Cerebellar cortex (tissue), 1 donor: Measurements from ENCODE around the gene TRIO.
A peak's percentile ranks its signal among the peaks of the same experiment; 100 is the strongest.

Experiments used
- DNase-seq: peaks from one replicate; pipeline ENCODE4 v3.0.0-alpha.2; 2015; ENCODE audit warnings: low spot score

The TRIO gene

GRCh38 chr5:14266686-14267085 is 123.5 kb downstream of the TRIO start:
- DNase-seq = no peak

DNA sequence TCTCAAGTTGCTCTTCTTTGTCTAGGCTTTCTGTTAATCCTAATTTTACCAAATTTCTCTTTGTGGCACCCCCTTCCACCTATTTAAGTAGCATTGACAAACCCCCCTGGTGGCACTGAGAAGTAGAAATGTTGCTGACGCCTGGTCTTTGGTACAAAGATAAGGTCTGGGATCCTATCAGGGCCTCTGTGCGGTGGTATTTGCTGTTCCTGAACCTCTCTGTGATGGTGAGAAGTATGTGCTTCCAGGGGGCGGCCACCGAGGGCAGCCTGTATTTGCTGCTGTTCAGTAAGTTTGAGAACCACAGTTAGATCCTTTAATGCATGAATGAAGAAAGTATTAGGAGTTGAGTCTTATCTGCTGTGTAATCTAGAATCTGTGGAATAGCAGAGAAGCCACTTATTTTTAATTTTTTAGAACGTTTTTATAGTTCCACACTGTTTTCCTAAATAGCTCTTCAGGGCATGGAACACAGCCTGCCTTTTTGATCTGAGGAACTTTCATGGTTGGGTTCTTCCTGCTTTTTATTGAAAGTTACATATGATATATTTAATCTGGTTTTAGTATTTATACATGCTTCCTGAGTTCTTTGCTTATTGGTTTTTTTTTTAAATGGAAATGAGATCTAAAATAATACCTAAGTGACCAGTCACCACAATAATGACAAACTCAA is 124.2 kb downstream of the TRIO start:
- no peak for DNase-seq

- no peak for DNase-seq
Observed at GRCh38 chr5:14267991-14268708, 125.0 kb downstream of the TRIO start.

GRCh38 chr5:14268738-14269137 is 125.6 kb downstream of the TRIO start:
- peak; percentile 75 for DNase-seq

DNA sequence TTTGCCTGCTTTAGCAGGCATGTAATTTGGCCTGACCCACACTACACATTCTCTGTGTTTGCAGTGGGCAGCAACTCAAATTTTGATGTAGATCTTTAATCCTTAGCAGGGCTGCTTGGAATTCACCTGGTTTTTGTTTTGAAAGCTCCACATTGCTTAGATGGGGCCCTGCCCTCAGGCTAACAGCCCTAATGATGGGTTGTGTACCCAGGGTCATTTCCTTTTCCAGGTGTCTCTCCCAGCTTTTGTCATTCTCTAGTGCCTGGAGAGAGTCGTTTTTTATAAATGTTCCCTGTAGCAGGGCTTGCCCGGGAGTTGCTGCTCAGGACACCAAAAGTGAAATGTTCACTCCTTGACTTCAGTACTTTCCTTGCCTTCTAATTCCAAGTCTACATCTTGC is 126.3 kb downstream of the TRIO start:
- no peak for DNase-seq

GRCh38 chr5:14270209-14270702 is 127.1 kb downstream of the TRIO start:
- DNase-seq = peak; percentile 93

DNA sequence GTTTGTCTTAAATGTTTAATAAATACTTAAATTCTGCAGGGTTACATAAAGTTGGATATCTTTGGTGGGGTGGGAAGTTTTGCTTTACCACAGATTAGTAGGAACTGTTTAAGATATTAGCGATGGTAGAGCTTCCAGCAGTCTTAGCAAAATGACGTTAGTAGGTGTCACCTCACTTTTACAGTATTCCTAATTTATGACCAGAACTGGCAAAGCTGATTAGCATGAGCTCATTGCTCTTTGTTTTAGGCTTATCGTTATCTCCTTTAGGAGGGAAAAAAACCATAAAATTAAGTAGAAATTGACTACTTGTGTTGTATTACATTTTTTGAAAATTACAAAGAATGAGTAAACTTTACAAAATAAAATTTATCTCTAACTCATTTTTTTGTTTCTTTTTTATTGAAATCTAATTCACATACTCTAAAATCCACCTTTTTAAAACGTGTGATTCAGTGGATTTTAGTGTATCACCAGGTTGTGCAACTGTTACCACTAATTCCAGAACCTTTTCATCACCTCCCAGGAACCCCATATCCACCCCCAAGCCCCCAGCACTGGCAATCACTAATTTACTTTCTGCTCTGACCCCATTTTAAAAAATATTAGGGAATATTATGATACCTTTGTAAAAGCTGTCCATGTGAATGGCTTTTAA is 129.5 kb downstream of the TRIO start:
- no peak for DNase-seq

DNA sequence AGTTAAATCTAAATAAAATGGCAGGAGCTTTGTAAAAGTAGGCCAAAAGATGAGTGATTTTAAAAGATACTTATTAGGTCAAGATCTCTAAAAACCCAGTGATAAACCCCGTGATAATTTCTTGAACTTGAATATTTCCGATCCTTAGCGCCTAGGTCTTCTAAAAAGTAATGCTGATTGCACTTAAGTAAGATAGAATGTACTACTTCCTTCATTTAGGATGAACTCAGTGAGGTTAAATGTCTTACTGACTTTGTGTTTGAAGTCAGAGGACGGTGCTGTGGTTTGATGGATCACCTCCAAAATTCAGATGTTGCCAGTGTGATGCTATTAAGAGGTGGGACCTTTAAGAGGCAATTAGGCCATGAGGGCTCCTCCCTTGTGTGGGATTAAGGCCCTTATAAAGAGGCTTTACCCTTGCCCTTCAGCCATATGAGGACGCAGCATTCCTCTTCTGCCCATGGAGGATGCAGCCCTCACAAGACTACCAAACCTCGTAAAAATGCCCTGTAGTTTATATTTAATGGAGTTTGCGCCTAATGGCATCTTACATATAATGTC is 130.1 kb downstream of the TRIO start:
- no peak for DNase-seq

DNA sequence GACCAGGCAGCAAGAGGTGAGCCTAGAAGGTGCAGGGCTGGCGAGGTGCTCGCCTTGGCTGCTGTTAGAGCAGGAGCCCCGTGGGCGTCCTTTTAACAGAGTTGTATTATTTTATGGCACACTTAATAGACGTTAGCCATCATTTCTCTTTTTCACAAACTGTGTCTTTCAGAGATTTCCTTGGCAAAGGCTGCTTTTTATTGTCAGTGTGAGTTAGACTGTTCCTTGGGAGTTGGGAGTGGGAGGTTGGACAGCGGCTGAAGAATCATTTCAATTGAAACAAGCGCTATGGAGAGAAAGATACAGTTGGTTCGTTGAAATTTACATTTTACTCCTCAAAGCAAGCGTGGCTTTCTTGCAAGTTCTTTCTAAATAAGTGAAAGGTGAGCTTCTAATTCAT is 133.2 kb downstream of the TRIO start:
- no peak for DNase-seq

GRCh38 chr5:14277385-14278320 is 134.5 kb downstream of the TRIO start:
- no peak for DNase-seq

DNA sequence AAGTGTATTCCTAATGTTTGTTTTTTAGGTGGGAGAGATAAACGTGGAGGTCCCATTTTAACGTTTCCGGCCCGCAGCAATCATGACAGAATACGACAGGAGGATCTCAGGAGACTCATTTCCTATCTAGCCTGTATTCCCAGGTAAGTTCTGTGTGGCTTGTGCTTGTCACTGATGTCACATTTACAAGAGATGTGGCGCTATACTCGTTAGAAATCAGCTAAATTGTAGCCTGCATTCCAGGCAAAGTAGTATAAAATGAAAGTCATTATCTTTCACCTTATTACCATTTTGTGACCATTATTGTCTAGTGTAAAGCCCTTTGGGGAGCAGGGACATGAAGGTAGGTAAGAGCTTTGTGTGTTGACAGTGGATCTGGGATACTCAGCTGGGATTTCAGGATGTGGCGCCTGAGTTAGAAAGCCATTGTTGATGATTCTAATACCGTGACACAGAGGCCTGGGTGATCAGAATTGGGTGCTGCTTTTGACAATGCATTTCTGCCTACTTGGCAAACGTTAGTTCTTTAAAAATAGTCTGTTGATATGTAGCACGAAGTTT is 137.2 kb downstream of the TRIO start:
- no peak for DNase-seq

- DNase-seq = no peak
Observed at GRCh38 chr5:14281746-14282181, 138.6 kb downstream of the TRIO start.

DNA sequence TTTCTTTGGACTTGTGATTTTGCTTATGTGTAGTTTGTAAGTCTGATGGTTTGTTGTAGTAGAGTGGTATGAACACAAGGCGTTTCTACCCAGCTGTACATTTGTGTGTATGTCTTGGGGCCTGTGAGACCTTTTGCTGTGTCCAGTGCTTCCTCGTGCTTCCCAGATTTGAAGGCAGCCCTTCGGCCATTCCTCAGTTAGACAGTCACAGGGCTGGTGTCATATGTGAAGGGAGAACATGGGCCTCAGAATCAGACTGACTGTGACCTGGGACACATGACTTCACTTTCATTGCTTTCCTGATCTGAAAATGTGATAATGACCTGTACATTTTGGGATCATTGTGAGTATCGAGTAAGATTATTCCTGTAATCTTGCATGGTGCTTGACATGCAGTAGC is 140.0 kb downstream of the TRIO start:
- DNase-seq = no peak

GRCh38 chr5:14284392-14285148 is 141.4 kb downstream of the TRIO start:
- no peak for DNase-seq

- DNase-seq = no peak
Observed at GRCh38 chr5:14286007-14286406, 142.9 kb downstream of the TRIO start.

- DNase-seq = no peak
Observed at GRCh38 chr5:14286574-14287421, 143.7 kb downstream of the TRIO start.

DNA sequence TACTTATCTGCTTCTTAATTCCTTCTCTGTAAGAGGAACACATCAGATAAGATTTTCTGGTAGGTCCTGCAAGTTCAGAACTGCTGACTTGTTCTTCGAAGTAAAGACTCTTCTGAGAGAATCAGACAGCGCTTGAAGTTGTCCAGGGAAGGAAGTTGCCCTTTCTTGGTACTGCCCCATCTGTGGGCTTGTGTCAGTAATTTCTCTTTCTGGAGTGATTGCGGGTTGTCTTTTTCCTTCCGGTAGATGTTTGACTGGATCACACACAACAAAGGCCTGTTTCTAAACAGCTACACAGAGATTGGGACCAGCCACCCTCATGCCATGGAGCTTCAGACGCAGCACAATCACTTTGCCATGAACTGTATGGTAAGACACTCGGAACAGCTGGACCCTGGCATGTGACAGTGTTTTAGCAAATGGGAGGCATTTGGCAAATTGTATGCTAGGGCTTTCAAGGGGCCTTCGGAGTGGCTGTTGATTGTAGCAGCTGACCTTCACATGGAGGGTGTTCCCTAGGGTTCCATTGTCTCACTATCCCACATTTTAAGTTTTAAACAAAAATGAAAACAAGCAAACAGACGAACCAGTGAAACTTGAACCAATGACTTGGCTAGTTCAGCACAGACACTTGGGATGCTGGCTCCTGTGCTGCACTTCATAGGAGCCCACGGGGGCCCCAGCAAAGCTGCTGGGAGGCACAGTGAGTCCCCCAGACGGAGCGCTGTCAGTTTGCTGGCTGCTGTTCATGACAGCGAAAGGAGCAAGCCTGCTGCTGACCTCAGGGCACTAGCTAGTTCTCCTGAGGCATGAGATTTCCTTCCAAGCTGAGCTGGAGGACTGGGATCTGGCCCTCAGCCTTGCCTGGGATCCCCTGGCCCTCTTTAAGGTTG is 149.9 kb downstream of the TRIO start:
- DNase-seq = no peak

DNA sequence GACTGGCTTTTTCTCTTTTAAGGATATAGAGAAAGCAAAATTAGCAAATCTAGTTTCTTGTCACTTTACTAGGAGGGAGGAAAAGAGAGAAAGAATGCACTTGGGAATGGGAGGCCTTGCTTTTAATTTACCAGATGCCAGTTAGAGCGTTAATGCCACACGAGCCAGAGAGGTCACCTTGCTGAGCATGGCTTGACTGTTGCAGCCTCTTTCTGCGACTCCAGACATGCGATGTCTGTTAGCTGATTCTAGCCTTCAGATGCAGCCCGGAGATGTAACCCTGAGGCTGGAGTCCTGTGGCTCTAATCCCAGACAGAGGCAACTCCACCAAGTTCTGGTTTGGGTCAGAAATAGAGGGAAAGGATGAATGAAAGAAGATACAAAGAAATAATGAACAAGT is 152.5 kb downstream of the TRIO start:
- peak; percentile 63 for DNase-seq
